Kidney (tissue), 14 donors: Measurements from ENCODE around the gene CCDC86. TPM values are rescaled to one million over a fixed set of nuclear protein-coding genes. Genes with fewer than 3 reads are reported as not detected.

Experiments
- DNase-seq, 5 donors: peaks; one replicate each; pipeline ENCODE4 v3.0.0-alpha.2; 2013 to 2020
- FAIRE-seq: peaks from 2 replicates; lab custom pipeline; 2012; peaks lifted over from hg19 to GRCh38; lab: Jason Lieb, UNC
- H3K27ac ChIP-seq, 2 donors: one replicate each; pipeline ENCODE4 v1.7.0; 2013; ENCODE audit warnings: low read depth in 2 of 2, low read length in 2 of 2, inconsistent platforms in 1 of 2
- H3K27me3 ChIP-seq: one replicate; pipeline ENCODE4 v1.7.1; 2013; ENCODE audit warnings: low read length, inconsistent platforms; ENCODE audit not compliant: control insufficient read depth, insufficient read depth
- H3K36me3 ChIP-seq, 3 donors: one replicate each; pipeline versions ENCODE4 v1.7.0 to v1.7.1; 2013; ENCODE audit warnings: low read length in 3 of 3, control low read depth in 1 of 3, inconsistent platforms in 1 of 3; ENCODE audit not compliant: insufficient read depth in 3 of 3, control insufficient read depth in 2 of 3
- H3K4me1 ChIP-seq, 3 donors: one replicate each; pipeline versions ENCODE4 v1.7.0 to v1.7.1; 2013; ENCODE audit warnings: low read length in 3 of 3, inconsistent platforms in 1 of 3, low read depth in 1 of 3; ENCODE audit not compliant: control insufficient read depth in 2 of 3, insufficient read depth in 2 of 3
- H3K4me3 ChIP-seq, 3 donors: one replicate each; pipeline versions ENCODE4 v1.7.0 to v1.8.1; 2013; ENCODE audit warnings: low read length in 3 of 3, control low read depth in 1 of 3, inconsistent platforms in 1 of 3
- H3K9ac ChIP-seq, 3 donors: one replicate each; pipeline versions ENCODE4 v1.7.0 to v1.7.1; 2013; ENCODE audit warnings: low read length in 3 of 3, control low read depth in 1 of 3, inconsistent platforms in 1 of 3
- H3K9me3 ChIP-seq, 3 donors: one replicate each; pipeline versions ENCODE4 v1.7.0 to v1.7.1; 2013; ENCODE audit warnings: low read length in 3 of 3, control low read depth in 1 of 3, inconsistent platforms in 1 of 3; ENCODE audit not compliant: control insufficient read depth in 2 of 3, insufficient read depth in 1 of 3
- intact Hi-C: fragments of 100-400 bp; cut with DNase I; formaldehyde crosslinking; loops from one replicate; pipeline ENCODE4 v1.11.1; 2022
- polyA plus RNA-seq: library from polyadenylated mRNA; stranded (reverse); fragments of 350-450 nt; fragmentation: Illumina TruSeq; extraction: RNeasy Lipid Tissue Mini Kit (QIAGEN cat#74804); gene quantifications from one replicate; pipeline ENCODE4 v1.2.3, GENCODE V29; 2014; ENCODE audit warnings: low read depth, low replicate concordance; ENCODE audit not compliant: insufficient read depth
- total RNA-seq: library from RNA; stranded (reverse); fragmentation: NEBNext Ultra II Directional; extraction: Animal tissue kit (Norgen Biotek cat#: 25700); gene quantifications from one replicate; pipeline ENCODE4 v1.2.1, GENCODE V29; 2021
- TF ChIP-seq, protein P1 (sequence below): IDR thresholded peaks from 3 replicates; pipeline ENCODE4 v1.5.1; 2012; ENCODE audit warnings: mild to moderate bottlenecking, moderate library complexity, borderline replicate concordance; ENCODE audit not compliant: insufficient read depth; ENCODE audit errors: extremely low read depth
- donor health status: control.
- donor health status: control.
- donor health status: control.
- donor health status: control.
- donor health status: control.
- donor health status: DM: yes; HTN: yes; CAD: no.
- donor health status: Normal renal cell carcinoma (clear cell type).

CCDC86 gene
- total and polyA plus RNA-seq, 2 donors from 2014 or later = 15.9 to 18.9 TPM

DNA sequence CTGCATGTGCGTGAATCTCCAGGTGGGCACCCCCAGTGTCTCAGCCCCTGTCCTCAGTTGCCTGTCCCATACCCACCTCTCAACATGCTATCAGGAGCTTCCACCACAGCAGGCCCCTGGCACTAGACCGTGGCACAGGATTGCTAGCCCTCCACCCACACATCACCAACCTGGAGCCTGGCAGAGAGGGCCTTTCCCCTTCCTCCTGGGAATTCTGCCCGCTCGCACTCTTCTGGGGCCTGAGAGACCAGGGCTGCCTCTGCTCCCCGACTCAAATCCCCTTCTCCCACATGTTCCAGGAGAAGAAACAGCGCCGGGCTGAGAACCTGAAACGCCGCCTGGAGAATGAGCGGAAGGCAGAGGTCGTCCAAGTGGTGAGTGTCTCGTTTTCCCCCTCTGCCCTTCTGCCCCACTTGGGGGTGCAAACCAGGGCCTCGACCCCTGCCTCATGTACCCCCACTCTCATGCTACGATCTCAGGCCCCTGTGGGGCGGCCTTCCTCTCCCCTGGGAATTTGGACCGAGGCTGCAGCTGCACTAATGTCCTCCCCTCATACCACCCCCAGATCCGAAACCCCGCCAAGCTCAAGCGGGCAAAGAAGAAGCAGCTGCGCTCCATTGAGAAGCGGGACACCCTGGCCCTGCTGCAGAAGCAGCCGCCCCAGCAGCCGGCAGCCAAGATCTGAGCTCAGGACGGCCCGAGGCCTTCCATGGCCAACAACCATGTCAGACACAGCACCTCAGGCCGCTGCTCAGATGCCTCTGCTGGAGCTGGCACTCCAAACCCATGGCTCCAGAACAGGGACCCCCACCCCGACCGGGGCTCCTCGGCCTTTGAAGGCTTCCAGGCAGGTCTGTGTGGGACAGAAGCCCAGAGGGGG, 8.0 kb downstream of the CCDC86 start:
- DNase-seq (no peak), FAIRE-seq (no peak)
- H3K9me3 ChIP-seq = no peaks in the 10 kb centered on the region
- intact Hi-C loops = no loop called here
- peaks cover 0 to 3% (median 0%) of the 10 kb centered on the region in 3 donors for H3K36me3 ChIP-seq
- TF ChIP-seq, protein P1, sequence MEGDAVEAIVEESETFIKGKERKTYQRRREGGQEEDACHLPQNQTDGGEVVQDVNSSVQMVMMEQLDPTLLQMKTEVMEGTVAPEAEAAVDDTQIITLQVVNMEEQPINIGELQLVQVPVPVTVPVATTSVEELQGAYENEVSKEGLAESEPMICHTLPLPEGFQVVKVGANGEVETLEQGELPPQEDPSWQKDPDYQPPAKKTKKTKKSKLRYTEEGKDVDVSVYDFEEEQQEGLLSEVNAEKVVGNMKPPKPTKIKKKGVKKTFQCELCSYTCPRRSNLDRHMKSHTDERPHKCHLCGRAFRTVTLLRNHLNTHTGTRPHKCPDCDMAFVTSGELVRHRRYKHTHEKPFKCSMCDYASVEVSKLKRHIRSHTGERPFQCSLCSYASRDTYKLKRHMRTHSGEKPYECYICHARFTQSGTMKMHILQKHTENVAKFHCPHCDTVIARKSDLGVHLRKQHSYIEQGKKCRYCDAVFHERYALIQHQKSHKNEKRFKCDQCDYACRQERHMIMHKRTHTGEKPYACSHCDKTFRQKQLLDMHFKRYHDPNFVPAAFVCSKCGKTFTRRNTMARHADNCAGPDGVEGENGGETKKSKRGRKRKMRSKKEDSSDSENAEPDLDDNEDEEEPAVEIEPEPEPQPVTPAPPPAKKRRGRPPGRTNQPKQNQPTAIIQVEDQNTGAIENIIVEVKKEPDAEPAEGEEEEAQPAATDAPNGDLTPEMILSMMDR = no peak
- H3K4me1 ChIP-seq = peaks cover 0 to 8% (median 0%) of the 10 kb centered on the region in 3 donors
- no peak overlapping the region for H3K27ac ChIP-seq
- no peak overlapping the region for H3K4me3 ChIP-seq
- no peak overlapping the region for H3K9ac ChIP-seq
- H3K27me3 ChIP-seq = no peaks in the 10 kb centered on the region

DNA sequence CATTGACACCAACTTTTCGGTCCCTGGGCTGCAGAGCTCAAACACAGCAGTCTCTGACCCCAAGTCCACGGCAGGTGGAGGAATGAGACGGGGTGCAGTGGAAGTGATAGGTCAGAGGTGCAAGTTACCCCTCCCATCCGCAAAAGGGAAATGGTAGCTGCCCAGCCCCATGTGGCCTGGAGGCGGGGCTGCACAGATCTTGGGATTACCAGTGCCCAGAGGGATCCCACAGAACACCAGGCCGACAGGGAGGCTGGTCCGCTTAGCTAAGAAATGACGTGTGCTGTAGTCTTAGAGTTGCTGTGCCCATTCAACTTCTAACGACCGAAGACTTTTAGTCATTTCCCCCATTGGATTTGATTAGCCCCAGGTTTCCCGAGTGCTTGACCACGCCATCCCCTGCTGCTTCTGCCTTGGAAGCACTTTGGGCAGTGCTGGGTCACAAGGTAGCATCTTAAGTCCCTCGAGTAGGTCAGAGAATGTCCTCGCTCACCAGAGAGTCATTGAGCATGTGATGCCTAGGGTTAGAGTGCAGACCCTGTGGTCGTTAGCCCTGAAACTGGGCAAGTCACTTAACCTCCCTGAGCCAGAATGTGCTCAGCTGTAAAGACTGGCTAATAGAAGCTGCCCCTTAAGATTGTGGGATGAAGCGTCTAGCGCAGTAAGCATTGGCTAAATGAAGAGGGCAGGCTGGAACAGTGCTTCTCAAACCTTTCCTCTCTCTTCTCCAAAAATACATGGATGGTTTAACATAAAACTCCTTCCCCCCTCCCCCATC, 9.6 kb downstream of the CCDC86 start:
- DNase-seq = no peak
- peak overlapping the region in 1 of 3 donors; percentile 37 for H3K4me3 ChIP-seq
- peak overlapping the region in 1 of 2 donors; percentile 11 for H3K27ac ChIP-seq
- no peak for FAIRE-seq
- peaks cover 0 to 3% (median 0%) of the 10 kb centered on the region in 3 donors for H3K36me3 ChIP-seq
- no peaks in the 10 kb centered on the region for H3K27me3 ChIP-seq
- TF ChIP-seq, protein P1 = no peak
- H3K4me1 ChIP-seq = peaks cover 0 to 4% (median 0%) of the 10 kb centered on the region in 3 donors
- no peaks in the 10 kb centered on the region for H3K9me3 ChIP-seq
- no peak overlapping the region for H3K9ac ChIP-seq
- intact Hi-C loops = no loop called here

DNA sequence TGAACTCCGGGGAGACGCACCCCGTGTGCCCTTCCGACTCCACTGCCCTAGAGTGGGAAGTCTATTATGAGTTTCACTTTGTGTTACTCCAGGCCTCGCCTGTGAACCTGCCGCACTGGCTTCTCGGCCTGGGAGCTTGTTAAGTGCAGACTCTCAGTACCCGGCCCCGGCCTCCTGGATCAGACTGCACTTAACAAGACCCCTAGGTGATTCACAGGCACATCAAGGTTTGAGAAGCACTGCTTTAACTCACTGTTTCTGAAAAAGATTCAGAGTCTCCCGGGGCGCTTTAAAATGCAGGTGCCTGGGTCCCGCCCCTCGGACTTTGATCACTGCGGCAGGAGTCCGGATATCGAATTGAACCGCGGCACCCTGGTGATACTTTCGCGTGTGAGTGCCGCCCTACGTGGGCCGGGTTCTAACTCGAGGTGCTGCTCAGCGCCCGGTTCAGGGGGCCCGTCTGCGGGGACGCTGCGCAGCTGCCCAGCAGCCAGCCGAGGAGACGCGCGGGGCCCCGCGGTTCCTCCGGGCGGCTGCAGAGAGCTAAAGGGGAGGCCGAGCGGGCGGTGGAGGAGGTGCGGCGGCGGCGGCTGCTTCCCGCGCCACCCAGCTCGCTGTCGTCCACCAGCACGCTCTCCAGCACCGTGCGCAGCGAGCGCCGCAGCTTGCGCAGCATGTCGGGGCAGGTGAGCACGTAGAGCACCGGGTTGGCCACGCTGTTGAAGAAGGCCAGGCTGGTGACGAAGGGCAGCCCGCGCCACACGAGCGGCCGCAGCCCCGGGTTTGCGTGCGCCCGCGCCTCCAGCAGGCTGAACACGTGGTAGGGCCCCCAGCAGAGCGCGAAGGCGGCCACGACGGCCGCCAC, 10.4 kb downstream of the CCDC86 start:
- H3K4me1 ChIP-seq = peaks cover 0 to 4% (median 0%) of the 10 kb centered on the region in 3 donors
- H3K9me3 ChIP-seq = no peaks in the 10 kb centered on the region
- DNase-seq (peak in 4 of 5 donors; percentile 46 to 65 (median 52)), FAIRE-seq (no peak)
- TF ChIP-seq, protein P1 = no peak
- H3K4me3 ChIP-seq = peak overlapping the region in 1 of 3 donors; percentile 37
- no peaks in the 10 kb centered on the region for H3K27me3 ChIP-seq
- peaks cover 0 to 3% (median 0%) of the 10 kb centered on the region in 3 donors for H3K36me3 ChIP-seq
- no peak overlapping the region for H3K9ac ChIP-seq
- intact Hi-C loops = no loop called here
- H3K27ac ChIP-seq = peak overlapping the region in 1 of 2 donors; percentile 11
